Measurements from ENCODE around the gene TP53I3.

DNA sequence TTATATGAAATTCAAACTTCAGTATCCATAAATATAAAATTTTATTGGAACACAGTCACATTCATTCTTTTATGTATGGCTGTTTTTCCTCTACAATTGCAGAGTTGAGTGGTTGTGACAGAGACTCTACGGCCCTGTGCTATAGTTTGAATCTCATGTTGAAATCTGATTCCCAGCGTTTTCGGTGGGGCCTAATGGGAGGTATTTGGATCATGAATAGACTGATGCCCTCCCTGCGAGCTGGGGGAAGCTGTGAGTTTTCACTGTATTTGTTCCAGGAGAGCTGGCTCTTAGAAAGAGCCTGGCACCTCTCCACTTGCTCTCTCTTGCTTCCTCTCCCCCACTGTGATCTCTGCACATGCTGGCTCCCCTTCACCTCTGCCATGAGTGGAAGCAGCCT is 36.8 kb upstream of the TP53I3 start:
- TF ChIP-seq NFE2L2 (IDR thresholded peaks at IDR 0.05; ENCODE audit: low read depth, low read length) (no peak), FOS (IDR thresholded peaks at IDR 0.05; ENCODE audit: low read depth, low read length) (no peak), POLR2A (IDR thresholded peaks at IDR 0.05; ENCODE audit: low read depth, low read length) (no peak)
- TF ChIP-seq, protein P1, sequence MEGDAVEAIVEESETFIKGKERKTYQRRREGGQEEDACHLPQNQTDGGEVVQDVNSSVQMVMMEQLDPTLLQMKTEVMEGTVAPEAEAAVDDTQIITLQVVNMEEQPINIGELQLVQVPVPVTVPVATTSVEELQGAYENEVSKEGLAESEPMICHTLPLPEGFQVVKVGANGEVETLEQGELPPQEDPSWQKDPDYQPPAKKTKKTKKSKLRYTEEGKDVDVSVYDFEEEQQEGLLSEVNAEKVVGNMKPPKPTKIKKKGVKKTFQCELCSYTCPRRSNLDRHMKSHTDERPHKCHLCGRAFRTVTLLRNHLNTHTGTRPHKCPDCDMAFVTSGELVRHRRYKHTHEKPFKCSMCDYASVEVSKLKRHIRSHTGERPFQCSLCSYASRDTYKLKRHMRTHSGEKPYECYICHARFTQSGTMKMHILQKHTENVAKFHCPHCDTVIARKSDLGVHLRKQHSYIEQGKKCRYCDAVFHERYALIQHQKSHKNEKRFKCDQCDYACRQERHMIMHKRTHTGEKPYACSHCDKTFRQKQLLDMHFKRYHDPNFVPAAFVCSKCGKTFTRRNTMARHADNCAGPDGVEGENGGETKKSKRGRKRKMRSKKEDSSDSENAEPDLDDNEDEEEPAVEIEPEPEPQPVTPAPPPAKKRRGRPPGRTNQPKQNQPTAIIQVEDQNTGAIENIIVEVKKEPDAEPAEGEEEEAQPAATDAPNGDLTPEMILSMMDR (conservative IDR thresholded peaks at IDR 0.05; ENCODE audit: low read depth, low read length) = no peak
